Stomach (tissue), 4 donors: ENCODE results near the gene AUTS2.

Experiments
- CTCF ChIP-seq, 7 experiments: fragments of 450-650 bp in 4 of 7; fragments of 200-600 bp in 3 of 7; sonication (generic) in 3 of 7; IDR thresholded peaks; one replicate each; pipeline ENCODE4 v1.5.1; 2016 to 2019; ENCODE audit warnings: antibody characterized with exemption in 7 of 7, control low read depth in 2 of 7, mild to moderate bottlenecking in 1 of 7
- POLR2A ChIP-seq, 4 donors: fragments of 450-650 bp; IDR thresholded peaks; one replicate each; pipeline ENCODE4 v1.6.1; 2016; ENCODE audit warnings: antibody characterized with exemption in 4 of 4, control low read depth in 2 of 4, mild to moderate bottlenecking in 1 of 4, moderate library complexity in 1 of 4

- no peak for TF ChIP-seq CTCF (IDR thresholded peaks at IDR 0.05)
- TF ChIP-seq POLR2A (IDR thresholded peaks at IDR 0.05) = no peak
Measured at GRCh38 chr7:70602117-70602516, 1003.8 kb downstream of the AUTS2 start.
